ENCODE data around the gene TREM2.
"Not testable (repeated sequence)": the region's sequence is repeated elsewhere in the genome, so short reads cannot be mapped to it uniquely, and the experiment has no call there.

TREM2 gene

GRCh38 chr6:41153992-41154625 lies 8.8 kb downstream of the TREM2 start, which contains the start of gene TREML1:
Gene TREML1, minus strand, starts transcription at chr6:41154347. Its CDS starts 59 bp downstream, at chr6:41154288.
- no peak for DNase-seq (ENCODE audit: low read depth)

GRCh38 chr6:41153451-41153850 lies 9.5 kb downstream of the TREM2 start:
- no peak for DNase-seq (ENCODE audit: low read depth)

- DNase-seq (ENCODE audit: low read depth) = no peak
Observed at GRCh38 chr6:41150671-41151070, 12.2 kb downstream of the TREM2 start.

DNA sequence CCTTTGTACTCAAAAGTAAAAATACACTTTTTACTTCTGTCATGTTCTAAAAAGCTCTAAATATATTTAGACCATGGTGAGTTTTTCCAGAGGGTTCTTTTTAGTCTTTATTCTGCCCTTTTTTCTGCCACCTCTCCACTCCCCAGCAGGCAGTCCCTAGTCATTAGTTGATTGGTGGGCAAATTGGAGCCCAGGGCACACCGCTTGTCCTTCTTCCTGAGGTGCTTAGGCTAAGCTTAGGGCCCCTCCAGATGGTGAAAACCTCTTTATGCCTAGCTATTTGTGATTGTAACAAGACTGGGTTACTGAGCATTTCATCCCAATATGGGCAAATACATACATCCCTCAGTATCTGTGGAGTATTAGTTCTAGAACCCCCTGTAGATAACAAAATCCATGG lies 15.0 kb downstream of the TREM2 start:
- no peak for DNase-seq (ENCODE audit: low read depth)

DNA sequence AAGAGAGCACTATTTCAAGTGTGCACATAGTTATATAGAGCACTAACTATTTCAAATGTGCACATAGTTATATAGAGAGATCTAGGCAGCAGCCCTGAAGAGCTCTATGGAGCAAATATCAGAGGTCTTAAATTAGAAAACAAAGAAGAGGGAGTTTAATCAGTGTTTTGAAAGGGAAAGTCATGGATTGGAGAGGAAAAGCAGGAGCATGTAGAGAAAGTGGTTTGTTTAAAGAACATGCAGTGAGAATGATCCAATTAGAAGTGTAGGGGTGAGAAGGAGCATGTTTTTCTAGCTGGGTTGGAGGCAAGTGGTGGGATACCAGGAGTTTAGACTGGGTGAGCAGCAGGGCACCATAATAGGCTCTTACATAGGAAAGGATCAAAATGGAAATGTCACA lies 26.0 kb downstream of the TREM2 start:
- DNase-seq (ENCODE audit: low read depth) = no peak

- no peak for DNase-seq (ENCODE audit: low read depth)
Observed at GRCh38 chr6:41135062-41135832, 27.7 kb downstream of the TREM2 start.

GRCh38 chr6:41132254-41132653 lies 30.7 kb downstream of the TREM2 start:
- no peak for DNase-seq (ENCODE audit: low read depth)

GRCh38 chr6:41125282-41125681 lies 37.6 kb downstream of the TREM2 start:
- DNase-seq (ENCODE audit: low read depth) = no peak

DNA sequence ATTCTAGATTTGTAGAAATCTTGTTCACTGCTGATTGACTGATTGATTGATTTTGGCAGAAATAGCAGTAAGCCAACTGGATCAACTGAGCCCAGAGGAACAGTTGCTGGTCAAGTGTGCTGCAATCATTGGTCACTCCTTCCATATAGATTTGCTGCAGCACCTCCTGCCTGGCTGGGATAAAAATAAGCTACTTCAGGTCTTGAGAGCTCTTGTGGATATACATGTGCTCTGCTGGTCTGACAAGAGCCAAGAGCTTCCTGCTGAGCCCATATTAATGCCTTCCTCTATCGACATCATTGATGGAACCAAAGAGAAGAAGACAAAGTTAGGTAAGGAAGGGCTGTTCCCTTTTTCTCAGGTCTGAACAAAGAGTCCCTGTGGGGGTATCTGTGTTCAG lies 40.0 kb downstream of the TREM2 start:
- no peak for DNase-seq (ENCODE audit: low read depth)

DNA sequence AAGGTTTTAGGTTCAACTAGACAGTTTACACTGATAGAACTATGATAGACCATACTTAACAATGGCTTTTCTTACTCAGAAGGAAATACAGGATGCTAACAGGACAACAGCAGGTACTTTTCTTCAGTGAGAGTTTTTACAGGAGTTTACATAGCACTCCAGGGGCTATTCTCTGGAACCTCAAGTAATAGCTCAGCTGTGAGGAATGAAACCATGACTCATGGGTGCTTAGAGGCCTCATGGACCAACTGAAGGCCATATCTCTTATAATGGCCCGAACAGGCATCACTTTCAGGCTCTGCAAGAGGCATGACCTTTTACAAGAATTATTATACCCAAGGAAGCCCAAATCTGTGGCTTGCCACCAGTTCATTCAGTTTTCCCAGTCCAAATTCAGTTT lies 40.5 kb downstream of the TREM2 start:
- DNase-seq (ENCODE audit: low read depth) = no peak

GRCh38 chr6:41120058-41120457 lies 42.9 kb downstream of the TREM2 start:
- no peak for DNase-seq (ENCODE audit: low read depth)

GRCh38 chr6:41119508-41119907 lies 43.4 kb downstream of the TREM2 start:
- DNase-seq (ENCODE audit: low read depth) = no peak

DNA sequence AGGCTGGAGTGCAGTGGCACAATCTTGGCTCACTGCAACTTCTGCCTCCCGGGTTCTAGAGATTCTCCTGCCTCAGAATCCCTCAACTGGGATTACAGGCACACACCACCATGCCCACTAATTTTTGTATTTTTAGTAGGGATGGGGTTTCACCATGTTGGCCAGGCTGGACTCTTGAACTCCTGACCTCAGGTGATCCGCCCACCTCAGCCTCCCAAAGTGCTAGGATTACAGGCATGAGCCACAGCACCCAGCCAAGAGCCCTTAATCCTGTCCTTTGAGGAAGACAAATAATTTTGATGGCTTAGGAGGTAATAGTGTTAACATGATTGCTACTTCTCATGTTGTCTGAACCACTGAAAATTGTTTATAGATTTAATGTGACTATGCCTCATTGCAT lies 47.9 kb downstream of the TREM2 start:
- not testable (repeated sequence) for DNase-seq (ENCODE audit: low read depth)

GRCh38 chr6:41111017-41111416 lies 51.9 kb downstream of the TREM2 start:
- no peak for DNase-seq (ENCODE audit: low read depth)
